ENCODE results near the gene EN2.

- TF ChIP-seq CTCF (conservative IDR thresholded peaks at IDR 0.05) (no peak), EZH2 (IDR thresholded peaks at IDR 0.05; ENCODE audit: low read depth) (no peak)
Observed at GRCh38 chr7:155411718-155412415, 46.1 kb upstream of the EN2 start.
